Non-pigmented ciliary epithelial cell (primary cell): ENCODE results near the gene COL4A6.

Experiments
- DNase-seq: peaks from one replicate; pipeline ENCODE4 v3.0.0-alpha.2; 2010; ENCODE audit warnings: low read depth

The COL4A6 gene

GRCh38 chrX:108331126-108331909 lies 106.9 kb downstream of the COL4A6 start:
- DNase-seq, result no peak

GRCh38 chrX:108323751-108324150 lies 114.5 kb downstream of the COL4A6 start:
- no peak for DNase-seq

- no peak for DNase-seq
Observed at GRCh38 chrX:108322234-108322633, 116.0 kb downstream of the COL4A6 start.

GRCh38 chrX:108316456-108316855 lies 121.8 kb downstream of the COL4A6 start:
- no peak for DNase-seq

GRCh38 chrX:108313669-108314068 lies 124.6 kb downstream of the COL4A6 start:
- DNase-seq, result no peak

- DNase-seq, result no peak
Observed at GRCh38 chrX:108312957-108313356, 125.3 kb downstream of the COL4A6 start.

- no peak for DNase-seq
Observed at GRCh38 chrX:108312011-108312410, 126.2 kb downstream of the COL4A6 start.

GRCh38 chrX:108310506-108310905 lies 127.7 kb downstream of the COL4A6 start:
- no peak for DNase-seq

GRCh38 chrX:108309144-108309543 lies 129.1 kb downstream of the COL4A6 start:
- no peak for DNase-seq

GRCh38 chrX:108307132-108308085 lies 130.8 kb downstream of the COL4A6 start:
- DNase-seq, result no peak

- no peak for DNase-seq
Observed at GRCh38 chrX:108306086-108306485, 132.1 kb downstream of the COL4A6 start.

GRCh38 chrX:108304757-108305156 lies 133.5 kb downstream of the COL4A6 start:
- no peak for DNase-seq

- no peak for DNase-seq
Observed at GRCh38 chrX:108304210-108304609, 134.0 kb downstream of the COL4A6 start.

- DNase-seq, result no peak
Observed at GRCh38 chrX:108303682-108304081, 134.5 kb downstream of the COL4A6 start.

GRCh38 chrX:108299704-108300103 lies 138.5 kb downstream of the COL4A6 start:
- DNase-seq, result no peak

- DNase-seq, result no peak
Observed at GRCh38 chrX:108299101-108299591, 139.1 kb downstream of the COL4A6 start.

GRCh38 chrX:108298165-108298602 lies 140.0 kb downstream of the COL4A6 start:
- no peak for DNase-seq

GRCh38 chrX:108297290-108297689 lies 140.9 kb downstream of the COL4A6 start:
- no peak for DNase-seq

GRCh38 chrX:108292053-108292452 lies 146.2 kb downstream of the COL4A6 start:
- no peak for DNase-seq

GRCh38 chrX:108285918-108286317 lies 152.3 kb downstream of the COL4A6 start:
- DNase-seq, result no peak

- no peak for DNase-seq
Observed at GRCh38 chrX:108285356-108285755, 152.9 kb downstream of the COL4A6 start.

GRCh38 chrX:108275732-108276131 lies 162.5 kb downstream of the COL4A6 start:
- no peak for DNase-seq

- DNase-seq, result no peak
Observed at GRCh38 chrX:108271397-108271787, 166.8 kb downstream of the COL4A6 start.
